D721Med (cell line): ENCODE measurements around the gene EIF4E1B.
"Not testable (repeated sequence)": the region's sequence is repeated elsewhere in the genome, so short reads cannot be mapped to it uniquely, and the experiment has no call there.

ENCODE experiments used
- DNase-seq: peaks from one replicate; pipeline ENCODE4 v3.0.0; 2011; ENCODE audit warnings: low spot score; ENCODE audit not compliant: insufficient read length
- FAIRE-seq: peaks from 2 replicates; lab custom pipeline; 2011; peaks lifted over from hg19 to GRCh38; lab: Jason Lieb, UNC
- TF ChIP-seq, protein P1 (sequence below): IDR thresholded peaks from 2 replicates; pipeline ENCODE4 v1.5.1; 2012; ENCODE audit warnings: mild to moderate bottlenecking, control low read depth; ENCODE audit not compliant: insufficient read depth; ENCODE audit errors: missing control alignments

EIF4E1B gene

DNA sequence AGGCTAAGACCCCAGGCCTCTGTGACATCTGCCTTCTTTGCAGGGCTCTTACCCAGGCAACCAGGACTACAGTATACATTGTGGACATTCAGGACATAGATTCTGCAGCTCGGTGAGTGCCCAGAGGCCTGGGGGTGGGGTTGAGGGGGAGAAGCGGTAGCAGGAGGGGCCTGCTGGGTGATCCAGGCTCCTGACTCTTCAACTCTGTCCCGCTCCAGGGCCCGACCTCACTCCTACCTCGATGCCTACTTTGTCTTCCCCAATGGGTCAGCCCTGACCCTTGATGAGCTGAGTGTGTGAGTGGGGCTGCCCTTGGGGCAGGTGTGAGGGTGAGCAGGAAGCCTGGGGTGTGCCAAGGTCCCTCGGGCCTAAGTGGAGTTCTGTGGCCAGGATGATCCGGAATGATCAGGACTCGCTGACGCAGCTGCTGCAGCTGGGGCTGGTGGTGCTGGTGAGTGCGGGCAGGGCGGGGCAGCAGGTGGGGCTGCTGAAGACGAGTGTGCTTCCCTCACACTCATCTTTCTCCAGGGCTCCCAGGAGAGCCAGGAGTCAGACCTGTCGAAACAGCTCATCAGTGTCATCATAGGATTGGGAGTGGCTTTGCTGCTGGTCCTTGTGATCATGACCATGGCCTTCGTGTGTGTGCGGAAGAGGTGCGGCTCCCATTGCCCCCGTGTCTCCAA, 40.3 kb upstream of the EIF4E1B start:
- TF ChIP-seq, protein P1, sequence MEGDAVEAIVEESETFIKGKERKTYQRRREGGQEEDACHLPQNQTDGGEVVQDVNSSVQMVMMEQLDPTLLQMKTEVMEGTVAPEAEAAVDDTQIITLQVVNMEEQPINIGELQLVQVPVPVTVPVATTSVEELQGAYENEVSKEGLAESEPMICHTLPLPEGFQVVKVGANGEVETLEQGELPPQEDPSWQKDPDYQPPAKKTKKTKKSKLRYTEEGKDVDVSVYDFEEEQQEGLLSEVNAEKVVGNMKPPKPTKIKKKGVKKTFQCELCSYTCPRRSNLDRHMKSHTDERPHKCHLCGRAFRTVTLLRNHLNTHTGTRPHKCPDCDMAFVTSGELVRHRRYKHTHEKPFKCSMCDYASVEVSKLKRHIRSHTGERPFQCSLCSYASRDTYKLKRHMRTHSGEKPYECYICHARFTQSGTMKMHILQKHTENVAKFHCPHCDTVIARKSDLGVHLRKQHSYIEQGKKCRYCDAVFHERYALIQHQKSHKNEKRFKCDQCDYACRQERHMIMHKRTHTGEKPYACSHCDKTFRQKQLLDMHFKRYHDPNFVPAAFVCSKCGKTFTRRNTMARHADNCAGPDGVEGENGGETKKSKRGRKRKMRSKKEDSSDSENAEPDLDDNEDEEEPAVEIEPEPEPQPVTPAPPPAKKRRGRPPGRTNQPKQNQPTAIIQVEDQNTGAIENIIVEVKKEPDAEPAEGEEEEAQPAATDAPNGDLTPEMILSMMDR, result no peak
- no peak for DNase-seq
- FAIRE-seq, result no peak

DNA sequence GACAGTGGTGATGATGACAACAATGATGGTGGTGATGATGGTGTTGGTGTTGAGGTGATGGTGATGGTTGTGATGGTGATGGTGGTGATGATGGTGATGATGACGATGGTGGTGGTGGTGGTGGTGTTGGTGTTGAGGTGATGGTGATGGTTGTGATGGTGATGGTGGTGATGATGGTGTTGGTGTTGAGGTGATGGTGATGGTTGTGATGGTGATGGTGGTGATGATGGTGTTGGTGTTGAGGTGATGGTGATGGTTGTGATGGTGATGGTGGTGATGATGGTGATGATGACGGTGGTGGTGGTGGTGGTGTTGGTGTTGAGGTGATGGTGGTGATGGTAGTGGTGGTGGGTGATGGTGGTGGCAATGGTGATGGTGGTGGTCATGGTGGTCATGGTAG, 38.8 kb upstream of the EIF4E1B start:
- FAIRE-seq, result not testable (repeated sequence)

DNA sequence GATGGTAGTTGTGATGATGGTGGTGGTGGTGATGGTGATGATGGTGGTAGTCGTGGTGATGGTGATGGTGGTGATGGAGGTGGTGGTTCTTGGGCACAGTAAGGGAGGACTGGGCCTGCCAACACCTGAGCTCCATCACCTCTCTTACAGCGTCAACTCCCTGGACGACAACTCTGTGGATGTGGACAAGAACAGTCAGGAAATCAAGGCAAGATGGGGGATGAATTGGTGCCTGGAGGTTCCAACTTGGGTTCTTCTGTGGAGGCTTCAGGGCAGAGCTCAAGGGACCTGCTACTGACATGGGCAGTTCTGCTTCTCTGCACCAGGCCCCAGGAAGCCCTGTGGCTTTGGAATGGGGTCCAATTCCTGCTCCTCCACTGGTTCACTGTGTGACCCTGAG, 37.9 kb upstream of the EIF4E1B start:
- FAIRE-seq (no peak), DNase-seq (no peak)
- TF ChIP-seq, protein P1, result no peak

More for the DNA sequence above, 38.8 kb upstream of the EIF4E1B start:
- not testable (repeated sequence) for DNase-seq

DNA sequence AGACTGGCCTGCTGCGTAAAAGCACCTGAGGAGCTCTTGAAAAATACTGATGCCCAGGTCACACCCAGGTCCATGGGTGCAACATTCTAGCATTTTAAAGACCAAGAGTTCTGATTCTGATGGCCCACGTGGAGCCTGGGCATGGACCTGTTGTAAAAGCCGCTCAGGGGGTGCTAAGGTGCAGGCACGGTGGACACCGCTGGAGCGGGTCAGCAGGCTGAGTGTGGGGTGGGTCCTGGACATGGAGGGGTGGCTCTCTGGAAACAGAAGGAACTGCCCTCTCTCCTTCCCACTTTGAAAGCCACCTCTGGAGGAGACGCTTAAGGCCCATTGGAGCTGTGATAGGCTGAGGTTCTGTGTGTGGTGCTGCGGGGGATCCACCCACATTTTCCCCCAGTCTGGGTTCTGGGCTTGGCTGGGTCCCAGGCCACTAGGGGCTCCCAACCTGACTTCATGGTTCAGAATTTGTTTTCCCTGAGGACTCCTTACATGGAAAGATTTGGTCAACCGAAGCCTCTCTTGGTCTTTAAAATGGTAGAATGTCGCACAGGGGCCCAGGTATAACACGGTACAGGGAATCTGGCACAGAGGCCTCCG, 37.1 kb upstream of the EIF4E1B start:
- no peak for FAIRE-seq
- TF ChIP-seq, protein P1, result no peak
- DNase-seq, result no peak

DNA sequence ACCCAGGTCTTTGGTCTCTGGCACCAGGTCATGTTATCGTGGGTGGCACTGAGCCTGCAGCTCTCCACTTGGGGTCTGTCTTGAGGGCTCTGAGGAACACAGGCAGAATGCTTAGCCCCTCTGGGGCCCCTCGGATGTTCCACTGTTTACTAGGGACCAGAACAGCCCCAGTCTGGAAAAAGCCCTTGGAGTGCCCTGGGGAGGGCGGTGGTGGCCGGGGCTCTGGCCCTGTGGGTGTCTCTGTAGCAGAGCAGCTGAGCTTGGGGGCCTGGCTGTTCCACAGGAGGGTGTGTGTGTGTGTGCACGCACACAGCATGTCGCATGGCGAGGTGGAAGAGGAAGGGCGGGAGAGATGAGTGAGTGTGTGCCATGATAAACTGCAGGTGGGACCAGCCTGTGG, 35.9 kb upstream of the EIF4E1B start:
- no peak for DNase-seq
- TF ChIP-seq, protein P1, result no peak
- no peak for FAIRE-seq

DNA sequence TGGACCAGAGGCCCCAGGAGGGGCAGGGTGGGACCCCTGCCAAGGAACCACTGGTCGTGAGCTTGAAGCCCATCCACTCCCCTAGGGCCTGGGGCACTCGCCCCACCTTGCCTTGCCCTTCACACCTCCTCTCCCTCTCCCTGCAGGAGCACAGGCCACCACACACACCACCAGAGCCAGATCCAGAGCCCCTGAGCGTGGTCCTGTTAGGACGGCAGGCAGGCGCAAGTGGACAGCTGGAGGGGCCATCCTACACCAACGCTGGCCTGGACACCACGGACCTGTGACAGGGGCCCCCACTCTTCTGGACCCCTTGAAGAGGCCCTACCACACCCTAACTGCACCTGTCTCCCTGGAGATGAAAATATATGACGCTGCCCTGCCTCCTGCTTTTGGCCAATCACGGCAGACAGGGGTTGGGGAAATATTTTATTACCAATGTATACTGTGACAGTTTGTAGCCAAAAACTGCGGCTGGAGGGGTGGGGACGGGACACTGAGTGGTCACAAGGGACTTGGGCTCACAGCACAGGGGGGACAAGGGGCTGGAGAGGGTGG, 35.0 kb upstream of the EIF4E1B start:
- DNase-seq (no peak), FAIRE-seq (no peak)
- TF ChIP-seq, protein P1, result no peak

DNA sequence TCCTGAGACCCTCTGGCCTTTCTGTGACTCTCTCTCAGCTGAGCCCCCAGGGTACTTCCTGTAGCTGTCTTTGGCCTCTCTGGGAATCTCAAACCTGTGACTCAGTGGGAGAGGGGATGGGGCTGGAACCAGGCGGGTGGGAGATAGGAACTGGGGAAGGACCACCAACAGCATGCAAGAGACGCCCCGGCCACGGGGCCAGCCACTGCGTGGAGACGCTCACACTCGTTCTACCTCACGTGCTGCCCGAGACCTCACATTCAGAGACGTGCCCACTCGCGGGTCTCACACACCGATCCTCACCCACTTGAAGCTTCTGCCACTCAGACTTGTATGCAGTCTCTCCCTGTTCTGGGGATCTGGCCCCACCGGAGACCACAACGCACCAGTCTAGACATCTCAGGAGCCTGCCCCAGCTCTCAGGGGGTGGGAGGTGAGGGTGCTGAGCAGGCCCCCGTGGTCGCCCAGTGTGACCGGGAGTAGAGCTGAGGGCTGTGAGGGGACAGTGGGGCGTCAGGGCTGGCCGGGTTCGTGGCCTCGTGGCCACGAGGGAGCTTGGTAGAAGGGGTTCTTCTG, 34.3 kb upstream of the EIF4E1B start:
- DNase-seq, result no peak
- FAIRE-seq, result no peak
- TF ChIP-seq, protein P1, result no peak
